Vagina (tissue), 2 donors: ENCODE data around the gene POLR1B. TPM values are rescaled to one million over a fixed set of nuclear protein-coding genes. Genes with fewer than 3 reads are reported as not detected.
"Not testable (repeated sequence)": the region's sequence is repeated elsewhere in the genome, so short reads cannot be mapped to it uniquely, and the experiment has no call there.

ENCODE experiments used
- DNase-seq, 2 donors: peaks; one replicate each; pipeline ENCODE4 v3.0.0-alpha.2; 2017; ENCODE audit errors: extremely low spot score in 2 of 2
- H3K27ac ChIP-seq: fragments of 200-600 bp; sonication (generic); one replicate; pipeline ENCODE4 v1.5.1; 2019
- H3K27me3 ChIP-seq: fragments of 200-600 bp; sonication (generic); one replicate; pipeline ENCODE4 v1.5.1; 2019
- H3K36me3 ChIP-seq, 2 donors: fragments of 200-600 bp; sonication (generic); one replicate each; pipeline ENCODE4 v1.5.1; 2017 to 2019
- H3K4me1 ChIP-seq: fragments of 200-600 bp; sonication (generic); one replicate; pipeline ENCODE4 v1.5.1; 2019
- H3K4me3 ChIP-seq, 2 donors: fragments of 200-600 bp; sonication (generic); 1 replicate in 1 of 2; 2 replicates in 1 of 2; pipeline ENCODE4 v1.5.1; 2016 to 2019
- H3K9me3 ChIP-seq: fragments of 200-600 bp; sonication (generic); one replicate; pipeline ENCODE4 v1.5.1; 2019
- POLR2A ChIP-seq, 2 donors: fragments of 450-650 bp; IDR thresholded peaks; one replicate each; pipeline ENCODE4 v1.6.1; 2017; ENCODE audit warnings: antibody characterized with exemption in 2 of 2, mild to moderate bottlenecking in 2 of 2, moderate library complexity in 2 of 2
- POLR2AphosphoS5 ChIP-seq, 2 donors: sonication (generic); formaldehyde crosslinking; IDR thresholded peaks; one replicate each; pipeline ENCODE4 v1.9.0; 2017; ENCODE audit warnings: antibody characterized with exemption in 2 of 2, mild to moderate bottlenecking in 2 of 2, low read depth in 1 of 2; ENCODE audit not compliant: insufficient read depth in 1 of 2
- intact Hi-C: fragments of 100-400 bp; cut with DNase I; formaldehyde crosslinking; loops from one replicate; pipeline ENCODE4 v1.15.1; 2023
- total RNA-seq: library from RNA; depleted of rRNA; stranded (reverse); fragments of >200 nt; gene quantifications from one replicate; pipeline ENCODE4 v1.2.3, GENCODE V29; 2016
- TF ChIP-seq, protein P1 (sequence below), 3 experiments: fragments of 450-650 bp in 2 of 3; fragments of 200-600 bp in 1 of 3; sonication (generic) in 1 of 3; IDR thresholded peaks; one replicate each; pipeline ENCODE4 v1.5.1; 2017 to 2019; ENCODE audit warnings: antibody characterized with exemption in 3 of 3, mild to moderate bottlenecking in 2 of 3, moderate library complexity in 2 of 3

Gene POLR1B
- total RNA-seq, 1 donor from 2014 or later = 13.3 TPM

DNA sequence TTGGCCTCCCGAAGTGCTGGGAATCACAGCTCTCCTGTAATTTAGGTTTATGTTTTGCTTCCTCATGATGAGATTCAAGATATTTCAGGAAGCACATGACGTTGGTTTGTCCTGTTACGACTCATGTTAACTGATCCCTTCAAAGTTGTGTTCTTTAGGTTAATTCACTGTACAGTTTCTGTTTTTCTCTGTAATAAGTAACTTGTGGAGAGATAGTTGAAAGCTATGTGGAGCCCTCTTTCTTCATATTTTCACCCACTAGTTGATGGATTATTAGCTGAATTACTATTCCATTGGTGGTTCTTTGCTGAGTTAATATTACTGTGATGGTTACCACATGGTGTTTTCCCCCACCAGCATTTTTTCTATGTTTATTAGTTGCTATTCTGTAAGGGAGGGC, 23.8 kb downstream of the POLR1B start:
- H3K4me3 ChIP-seq = no peak overlapping the region
- no peaks in the 10 kb centered on the region for H3K4me1 ChIP-seq
- peaks cover 7 to 75% of the 10 kb centered on the region in 2 donors for H3K36me3 ChIP-seq
- DNase-seq = no peak
- TF ChIP-seq POLR2AphosphoS5 (IDR thresholded peaks at IDR 0.05; ENCODE audit: insufficient read depth in 1 of 2, low read depth in 1 of 2) (no peak), POLR2A (IDR thresholded peaks at IDR 0.05) (no peak)
- TF ChIP-seq, protein P1, sequence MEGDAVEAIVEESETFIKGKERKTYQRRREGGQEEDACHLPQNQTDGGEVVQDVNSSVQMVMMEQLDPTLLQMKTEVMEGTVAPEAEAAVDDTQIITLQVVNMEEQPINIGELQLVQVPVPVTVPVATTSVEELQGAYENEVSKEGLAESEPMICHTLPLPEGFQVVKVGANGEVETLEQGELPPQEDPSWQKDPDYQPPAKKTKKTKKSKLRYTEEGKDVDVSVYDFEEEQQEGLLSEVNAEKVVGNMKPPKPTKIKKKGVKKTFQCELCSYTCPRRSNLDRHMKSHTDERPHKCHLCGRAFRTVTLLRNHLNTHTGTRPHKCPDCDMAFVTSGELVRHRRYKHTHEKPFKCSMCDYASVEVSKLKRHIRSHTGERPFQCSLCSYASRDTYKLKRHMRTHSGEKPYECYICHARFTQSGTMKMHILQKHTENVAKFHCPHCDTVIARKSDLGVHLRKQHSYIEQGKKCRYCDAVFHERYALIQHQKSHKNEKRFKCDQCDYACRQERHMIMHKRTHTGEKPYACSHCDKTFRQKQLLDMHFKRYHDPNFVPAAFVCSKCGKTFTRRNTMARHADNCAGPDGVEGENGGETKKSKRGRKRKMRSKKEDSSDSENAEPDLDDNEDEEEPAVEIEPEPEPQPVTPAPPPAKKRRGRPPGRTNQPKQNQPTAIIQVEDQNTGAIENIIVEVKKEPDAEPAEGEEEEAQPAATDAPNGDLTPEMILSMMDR (IDR thresholded peaks at IDR 0.05) = no peak
- H3K9me3 ChIP-seq = no peaks in the 10 kb centered on the region
- H3K27me3 ChIP-seq = no peaks in the 10 kb centered on the region
- intact Hi-C loops = no loop called here
- H3K27ac ChIP-seq = no peak overlapping the region

DNA sequence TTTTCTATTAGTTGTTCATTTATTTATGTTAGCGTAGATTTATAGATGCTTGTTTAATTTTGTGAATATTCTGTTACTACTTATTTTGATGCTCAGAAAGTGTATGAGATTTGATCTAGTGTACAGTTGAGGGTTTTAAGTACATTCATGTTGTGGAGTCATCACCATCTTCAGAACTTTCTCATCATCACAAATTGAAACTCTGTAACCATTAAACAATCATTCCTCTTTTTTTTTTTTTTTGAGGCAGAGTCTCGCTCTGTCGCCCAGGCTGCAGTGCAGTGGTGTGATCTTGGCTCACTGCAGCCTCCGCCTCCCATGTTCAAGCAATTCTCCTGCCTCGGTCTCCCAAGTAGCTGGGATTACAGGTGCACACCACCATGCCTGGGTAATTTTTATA, 24.2 kb downstream of the POLR1B start:
- H3K27me3 ChIP-seq, H3K9me3 ChIP-seq, H3K4me3 ChIP-seq, H3K4me1 ChIP-seq, H3K27ac ChIP-seq, intact Hi-C loops, DNase-seq: not testable (repeated sequence)
- H3K36me3 ChIP-seq = peaks cover 7 to 74% of the 10 kb centered on the region in 2 donors

DNA sequence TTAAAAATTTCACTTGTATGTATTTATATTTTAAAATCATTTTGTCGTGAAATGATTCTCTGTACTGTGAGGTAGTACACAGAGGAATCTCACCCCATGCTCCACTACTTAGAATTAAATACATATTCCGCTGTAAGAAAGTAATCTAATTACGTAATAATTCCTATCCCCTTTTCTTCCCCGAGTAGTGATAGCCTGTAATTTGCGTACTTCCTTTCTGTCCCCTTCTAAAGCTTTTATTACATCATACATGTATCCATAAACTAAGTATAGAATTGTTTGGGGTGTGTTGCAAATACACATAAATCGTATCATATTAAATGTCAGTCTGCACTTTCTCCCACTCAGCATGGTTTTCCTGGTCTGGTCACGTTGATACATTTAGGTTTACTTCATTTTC, 29.7 kb downstream of the POLR1B start:
- no peaks in the 10 kb centered on the region for H3K27me3 ChIP-seq
- peaks cover 7 to 81% of the 10 kb centered on the region in 2 donors for H3K36me3 ChIP-seq
- TF ChIP-seq, protein P1 (IDR thresholded peaks at IDR 0.05) = no peak
- TF ChIP-seq POLR2A (IDR thresholded peaks at IDR 0.05) (no peak), POLR2AphosphoS5 (IDR thresholded peaks at IDR 0.05; ENCODE audit: insufficient read depth in 1 of 2, low read depth in 1 of 2) (no peak)
- no peaks in the 10 kb centered on the region for H3K4me1 ChIP-seq
- no peak overlapping the region for H3K27ac ChIP-seq
- H3K9me3 ChIP-seq = no peaks in the 10 kb centered on the region
- H3K4me3 ChIP-seq = no peak overlapping the region
- DNase-seq = no peak
- intact Hi-C loops = no loop called here

DNA sequence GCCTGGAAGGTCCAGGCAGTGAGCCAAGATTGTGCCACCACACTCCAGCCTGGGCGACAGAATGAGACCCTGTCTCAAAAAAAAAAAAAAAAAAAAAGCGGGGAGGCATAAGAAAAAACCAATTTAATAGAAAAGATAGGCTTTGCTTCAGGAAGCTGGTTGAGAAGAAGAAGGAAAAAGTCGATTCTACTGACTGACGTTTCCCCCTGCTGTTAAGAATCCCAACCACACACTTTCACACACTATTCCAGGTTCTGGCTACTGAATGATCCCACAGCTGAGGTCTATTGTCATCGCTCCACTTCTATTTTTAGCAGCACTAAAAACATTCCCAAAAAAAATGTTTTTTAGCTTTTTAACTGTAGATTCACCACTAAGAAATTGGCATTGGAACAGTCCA, 35.5 kb downstream of the POLR1B start:
- Histone ChIP-seq H3K36me3 (peaks cover 0 to 31% of the 10 kb centered on the region in 2 donors), H3K27ac (no peak overlapping the region), H3K9me3 (no peaks in the 10 kb centered on the region), H3K27me3 (no peaks in the 10 kb centered on the region), H3K4me1 (peaks cover 2% of the 10 kb centered on the region), H3K4me3 (no peak overlapping the region)
- DNase-seq = no peak
- intact Hi-C loops = no loop called here
- TF ChIP-seq POLR2A (IDR thresholded peaks at IDR 0.05) (no peak), POLR2AphosphoS5 (IDR thresholded peaks at IDR 0.05; ENCODE audit: insufficient read depth in 1 of 2, low read depth in 1 of 2) (no peak)
- TF ChIP-seq, protein P1 (IDR thresholded peaks at IDR 0.05) = no peak

DNA sequence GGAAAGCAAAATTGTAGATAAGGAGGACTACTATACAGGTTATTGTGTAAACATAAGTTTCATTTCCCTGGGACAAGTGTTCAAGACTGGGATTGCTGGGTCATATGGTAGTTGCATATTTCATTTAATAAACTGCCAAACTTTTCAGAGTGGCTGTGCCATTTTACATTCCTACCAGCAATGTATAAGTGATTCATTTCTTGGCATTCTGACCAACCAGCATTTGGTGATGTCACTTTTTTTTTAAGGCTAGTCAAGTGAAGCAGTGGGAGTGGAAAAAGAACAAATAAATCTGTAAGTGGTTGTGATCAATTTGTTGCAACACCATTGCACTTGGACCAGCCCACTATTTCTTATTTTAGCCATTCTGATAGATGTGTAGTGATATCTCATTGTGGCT, 37.0 kb downstream of the POLR1B start:
- Histone ChIP-seq H3K4me1 (peaks cover 15% of the 10 kb centered on the region), H3K27me3 (no peaks in the 10 kb centered on the region), H3K4me3 (no peak overlapping the region), H3K27ac (no peak overlapping the region), H3K36me3 (peaks cover 0 to 18% of the 10 kb centered on the region in 2 donors), H3K9me3 (no peaks in the 10 kb centered on the region)
- TF ChIP-seq POLR2AphosphoS5 (IDR thresholded peaks at IDR 0.05; ENCODE audit: insufficient read depth in 1 of 2, low read depth in 1 of 2) = no peak
- TF ChIP-seq, protein P1 (IDR thresholded peaks at IDR 0.05) = no peak
- TF ChIP-seq POLR2A (IDR thresholded peaks at IDR 0.05) = no peak
- no peak for DNase-seq
- intact Hi-C loops = no loop called here
